Hippocampal formation (tissue), 2 donors: ENCODE data around the gene KIAA1671.
"Not testable (repeated sequence)": the region's sequence is repeated elsewhere in the genome, so short reads cannot be mapped to it uniquely, and the experiment has no call there.

Experiments used
- DNase-seq, 2 donors: peaks; one replicate each; lab custom pipeline; 2025; lab: John Stamatoyannopoulos, UW

The KIAA1671 gene

GRCh38 chr22:25235547-25236290 is 283.2 kb downstream of the KIAA1671 start:
- peak; percentile 4 to 7 for DNase-seq

GRCh38 chr22:25236417-25236816 is 283.9 kb downstream of the KIAA1671 start:
- no peak for DNase-seq

- no peak for DNase-seq
These were observed 285.0 kb downstream of the KIAA1671 start for GRCh38 chr22:25237503-25237902.

GRCh38 chr22:25238058-25238457 is 285.5 kb downstream of the KIAA1671 start:
- DNase-seq = not testable (repeated sequence)
